GM19467 (cell line): ENCODE results near the gene CCNDBP1.

Experiments
- ATAC-seq: cut with Tn5 transposase; IDR thresholded peaks from one replicate; pipeline ENCODE4 v1.9.1; 2021; ENCODE audit warnings: mild to moderate bottlenecking, moderate library complexity; ENCODE audit not compliant: unreplicated experiment

CCNDBP1 gene

GRCh38 chr15:43242616-43243015, 57.4 kb downstream of the CCNDBP1 start:
- ATAC-seq, result no peak

GRCh38 chr15:43243020-43243645, 57.9 kb downstream of the CCNDBP1 start:
- ATAC-seq, result no peak

GRCh38 chr15:43244092-43244491, 58.9 kb downstream of the CCNDBP1 start:
- ATAC-seq, result no peak

GRCh38 chr15:43246261-43246774, 61.1 kb downstream of the CCNDBP1 start:
- ATAC-seq, result no peak
